HG02970 (cell line): ENCODE data around the gene GABBR2.
"Not testable (repeated sequence)": the region's sequence is repeated elsewhere in the genome, so short reads cannot be mapped to it uniquely, and the experiment has no call there.

Source experiments
- ATAC-seq: cut with Tn5 transposase; IDR thresholded peaks from one replicate; pipeline ENCODE4 v1.9.1; 2021; ENCODE audit warnings: mild to moderate bottlenecking, moderate library complexity, moderate number of reproducible peaks; ENCODE audit not compliant: unreplicated experiment, low FRiP score

The GABBR2 gene

DNA sequence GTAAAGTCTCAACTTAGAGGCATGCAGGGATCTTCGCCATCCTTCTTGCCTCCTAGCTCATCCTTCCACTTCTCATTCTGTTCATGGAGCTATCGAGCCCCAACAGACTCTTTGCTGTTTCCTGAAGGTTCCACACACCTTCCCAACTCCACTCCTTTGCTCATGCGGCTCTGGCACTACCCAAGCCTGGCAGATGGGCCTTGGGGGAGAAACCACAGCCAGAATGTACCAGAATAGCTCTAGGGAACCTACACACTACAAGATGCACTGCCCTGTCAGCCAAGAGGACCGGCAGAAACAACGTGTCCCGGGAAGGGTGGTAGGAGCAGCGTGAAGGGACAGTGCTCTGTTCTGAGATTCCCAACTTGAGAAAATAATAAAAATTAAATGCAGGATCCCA lies 178.9 kb downstream of the GABBR2 start:
- ATAC-seq = no peak

- no peak for ATAC-seq
Measured at GRCh38 chr9:98523231-98523901, 185.4 kb downstream of the GABBR2 start.

- ATAC-seq = no peak
Measured at GRCh38 chr9:98522487-98522886, 186.2 kb downstream of the GABBR2 start.

GRCh38 chr9:98521141-98521540 lies 187.6 kb downstream of the GABBR2 start:
- ATAC-seq = no peak

DNA sequence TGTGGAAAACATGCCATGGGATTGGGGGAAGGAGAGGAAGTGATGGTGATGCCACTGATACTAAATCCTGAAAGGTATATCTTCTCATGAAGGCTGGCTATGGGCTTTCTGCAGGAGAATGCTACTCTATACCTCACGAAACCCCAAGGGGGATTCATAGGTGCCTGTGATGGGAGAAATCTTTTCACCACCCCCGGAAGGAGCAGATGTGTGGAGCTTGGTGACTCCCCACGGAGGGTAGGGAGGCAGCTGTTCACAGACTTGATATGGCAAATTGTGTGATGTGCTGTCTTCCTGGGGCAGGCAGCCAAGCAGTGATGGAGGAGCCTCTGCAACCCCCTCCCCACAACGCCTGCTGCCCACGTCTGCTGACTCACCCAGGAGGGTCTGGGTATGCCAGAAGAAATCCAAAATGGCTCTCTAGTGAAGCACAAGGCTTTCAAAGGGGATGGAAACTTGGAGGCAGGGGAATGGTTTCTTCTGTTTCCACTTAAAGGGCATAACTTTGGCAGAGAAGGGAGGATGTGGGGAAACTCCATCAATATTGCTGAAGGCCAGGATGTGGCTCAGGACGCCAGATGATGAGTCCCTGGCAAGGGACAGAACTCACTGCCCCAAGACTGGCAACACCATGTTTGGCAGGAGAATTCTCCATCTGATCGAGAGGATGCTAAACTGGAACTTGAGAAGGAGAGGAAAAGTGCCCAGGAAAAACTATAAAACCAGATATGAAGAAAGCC lies 188.3 kb downstream of the GABBR2 start:
- no peak for ATAC-seq

- no peak for ATAC-seq
Measured at GRCh38 chr9:98519641-98520040, 189.1 kb downstream of the GABBR2 start.

DNA sequence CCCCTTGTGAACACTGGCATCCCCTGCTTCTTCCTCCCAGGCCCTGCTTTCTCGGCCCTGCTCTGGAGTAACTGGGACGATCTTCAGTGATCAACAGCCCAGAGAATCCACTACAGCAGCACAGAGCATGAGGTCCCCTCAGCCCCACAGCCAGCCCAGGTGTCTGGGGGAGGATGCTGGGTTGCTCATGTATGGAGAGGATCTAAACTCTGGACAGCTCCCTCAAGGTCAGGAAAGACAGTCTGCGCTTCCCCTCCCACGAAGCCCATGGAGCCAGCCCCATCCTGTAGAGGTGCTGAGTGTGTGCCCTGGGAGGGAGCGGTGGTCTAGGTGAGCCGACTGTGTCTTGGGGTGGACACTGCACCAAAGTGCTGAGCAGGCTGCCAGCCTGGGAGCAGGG lies 190.2 kb downstream of the GABBR2 start:
- no peak for ATAC-seq

DNA sequence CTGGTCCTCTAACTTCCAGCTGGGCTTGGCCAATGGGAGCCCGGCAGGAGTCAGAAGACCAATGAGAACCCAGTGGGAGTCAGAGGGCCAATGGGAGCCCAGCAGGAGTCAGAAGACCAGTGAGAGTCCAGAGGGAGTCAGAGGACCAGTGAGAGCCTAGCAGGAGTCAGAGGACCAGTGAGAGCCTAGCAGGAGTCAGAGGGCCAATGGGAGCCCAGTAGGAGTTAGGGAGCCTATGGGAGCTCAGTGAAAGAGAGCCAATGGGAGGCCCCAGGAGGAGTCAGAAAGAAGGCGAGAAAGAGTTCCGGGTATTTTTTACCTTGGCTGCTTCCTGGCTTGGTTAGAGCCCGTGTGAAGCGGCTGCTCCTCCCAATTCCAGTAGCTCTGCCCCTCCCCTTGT lies 191.0 kb downstream of the GABBR2 start:
- no peak for ATAC-seq

GRCh38 chr9:98516897-98517503 lies 191.7 kb downstream of the GABBR2 start:
- ATAC-seq = no peak

DNA sequence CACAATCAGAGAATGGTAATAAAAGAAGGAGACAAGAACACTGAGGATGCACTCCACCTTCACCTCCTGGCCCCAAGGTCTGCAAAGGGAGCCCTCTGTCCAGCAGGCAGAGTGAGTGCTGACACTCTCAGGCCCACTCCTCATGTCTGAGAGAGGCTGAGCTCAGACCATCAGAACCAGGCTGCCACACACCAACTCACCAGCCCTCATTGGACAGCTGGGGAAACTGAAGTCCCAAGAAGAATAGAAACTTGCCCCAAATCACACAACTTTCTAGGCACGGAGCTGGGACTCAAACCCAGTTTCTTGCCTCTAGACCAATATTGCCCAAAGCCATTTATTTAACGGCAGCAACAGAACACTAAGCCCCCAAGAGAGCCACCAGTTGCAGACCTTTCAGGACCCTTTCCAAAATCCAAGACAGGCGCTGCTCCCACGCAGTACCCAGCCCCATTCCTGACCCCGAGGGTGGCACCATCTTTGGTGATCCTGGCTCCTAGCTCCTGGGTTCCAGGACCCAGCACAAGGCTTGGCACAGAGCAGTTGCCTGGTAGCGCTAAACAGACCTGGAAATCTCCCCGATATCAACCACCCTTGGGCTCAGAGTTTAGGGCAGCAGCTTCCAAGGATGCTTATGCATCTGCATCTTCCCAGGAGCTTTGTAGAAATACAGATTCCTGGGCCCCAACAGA lies 192.4 kb downstream of the GABBR2 start:
- no peak for ATAC-seq

DNA sequence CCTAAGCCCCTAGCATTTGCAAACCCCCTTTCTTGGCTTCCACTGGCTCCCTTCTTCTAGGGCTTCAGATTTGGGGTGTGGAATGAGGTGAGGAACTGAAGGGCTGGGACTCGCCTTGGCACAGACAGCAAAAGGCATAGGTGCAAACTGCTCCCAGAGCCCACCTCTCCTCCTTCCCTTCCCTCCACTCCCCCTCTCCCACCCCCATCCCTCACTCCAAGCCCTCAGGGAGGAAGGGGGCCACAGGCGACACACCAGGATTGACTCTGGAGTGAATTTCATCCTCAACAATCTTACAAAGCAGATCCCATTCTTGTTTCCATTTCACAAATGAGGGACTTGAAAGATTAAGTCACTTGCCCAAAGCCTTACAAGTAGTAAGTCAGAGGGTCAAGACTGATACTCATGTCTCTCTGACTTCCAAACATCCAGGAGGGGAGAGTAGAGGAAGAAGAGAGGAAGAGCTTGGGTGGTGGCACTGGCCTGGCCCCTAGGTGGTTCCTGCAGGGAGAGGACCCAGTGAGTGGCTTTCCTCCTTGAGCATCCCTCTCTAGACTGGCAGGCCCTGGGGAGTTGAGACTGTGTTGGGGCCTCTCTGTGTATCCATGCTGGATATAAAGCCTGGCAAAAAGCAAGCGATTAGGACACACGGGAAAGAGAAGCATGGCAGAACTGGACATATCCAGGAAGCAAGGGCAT lies 193.1 kb downstream of the GABBR2 start:
- ATAC-seq = no peak

- ATAC-seq = no peak
Measured at GRCh38 chr9:98514841-98515240, 193.9 kb downstream of the GABBR2 start.

GRCh38 chr9:98508217-98508919 lies 200.4 kb downstream of the GABBR2 start:
- not testable (repeated sequence) for ATAC-seq

- ATAC-seq = no peak
Measured at GRCh38 chr9:98506422-98507054, 202.2 kb downstream of the GABBR2 start.

DNA sequence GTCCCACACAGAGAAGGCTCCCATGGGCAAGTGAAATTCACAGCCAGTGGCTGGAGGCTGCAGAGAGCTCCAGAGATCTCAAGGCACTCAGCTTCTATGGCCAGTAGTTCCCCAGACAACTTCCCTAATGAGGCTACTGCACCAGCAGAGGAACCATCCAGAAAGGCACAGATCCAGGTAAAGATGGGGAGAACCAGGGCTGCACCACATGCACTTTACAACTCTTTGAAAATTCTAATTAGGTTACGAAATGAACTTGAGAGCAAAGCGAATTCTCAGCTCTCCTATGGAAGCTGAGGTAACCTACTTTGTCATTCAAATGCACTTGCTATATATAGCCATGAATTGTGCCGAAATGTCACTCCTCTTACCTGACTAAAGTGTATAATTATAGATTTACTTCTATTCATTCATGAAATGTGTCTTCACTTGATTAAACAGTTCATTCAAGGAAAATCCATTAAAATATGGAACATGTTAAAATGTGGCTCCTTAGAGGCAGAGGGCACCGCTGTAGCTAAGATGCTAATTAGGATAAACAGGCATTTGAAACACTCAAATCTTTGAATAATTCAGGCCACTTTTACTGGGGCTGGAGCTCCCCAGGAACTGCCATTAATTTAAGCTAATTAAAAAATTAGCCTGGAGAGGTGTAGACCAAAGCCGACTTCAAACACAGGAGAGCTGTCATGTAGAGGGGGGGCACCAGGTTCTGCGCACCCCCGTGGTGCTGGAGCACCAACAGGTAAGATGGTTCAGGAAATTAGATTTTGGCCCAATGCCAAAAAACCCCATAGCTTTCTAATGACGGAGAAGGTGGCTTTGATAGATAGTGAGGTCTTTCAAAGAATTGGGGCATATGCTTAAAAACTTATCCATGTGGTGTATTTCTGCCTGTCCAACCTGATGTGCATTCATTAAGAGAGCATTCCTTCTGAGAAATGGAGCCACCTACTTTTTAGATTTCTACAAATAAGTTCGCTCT lies 204.1 kb downstream of the GABBR2 start:
- ATAC-seq = no peak

GRCh38 chr9:98503867-98504266 lies 204.9 kb downstream of the GABBR2 start:
- no peak for ATAC-seq

- ATAC-seq = no peak
Measured at GRCh38 chr9:98502976-98503325, 205.8 kb downstream of the GABBR2 start.

DNA sequence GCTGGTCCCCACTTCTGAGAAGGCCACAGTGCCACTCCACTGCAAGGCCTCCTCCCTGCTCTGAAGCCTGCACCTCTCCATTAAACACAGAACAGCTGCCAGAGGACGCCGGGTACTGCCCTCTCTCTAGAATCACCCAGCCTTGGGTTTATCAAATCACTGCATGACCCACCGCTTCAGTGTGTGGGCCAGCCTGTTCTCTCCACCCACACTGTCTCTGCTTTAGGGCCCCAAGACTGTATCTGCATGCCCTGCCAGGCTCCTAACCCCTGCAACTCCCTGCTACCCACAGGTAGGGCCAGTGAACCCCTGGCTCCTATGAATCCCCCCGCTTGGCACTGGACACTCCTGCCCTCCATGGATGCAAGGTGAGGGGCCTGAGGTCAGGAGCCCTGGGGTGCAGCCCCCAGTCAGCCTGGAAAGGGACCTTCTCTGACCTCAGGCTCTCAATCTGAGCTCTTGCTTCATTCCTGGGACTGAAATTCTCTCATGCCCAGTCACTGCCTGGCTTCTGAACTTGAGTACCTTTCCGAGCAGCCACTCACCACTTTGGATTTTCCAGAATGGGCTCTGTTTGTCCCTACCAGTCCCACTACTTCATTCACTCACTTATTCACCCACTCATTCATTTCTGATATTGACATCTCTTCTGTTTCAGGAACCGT lies 206.3 kb downstream of the GABBR2 start:
- ATAC-seq = no peak
